ENCODE data around the gene SLC41A1.
"Not testable (repeated sequence)": the region's sequence is repeated elsewhere in the genome, so short reads cannot be mapped to it uniquely, and the experiment has no call there.

The SLC41A1 gene

GRCh38 chr1:205842229-205842628, 29.2 kb upstream of the SLC41A1 start:
- H3K9ac ChIP-seq (ENCODE audit: low read depth in 1 of 2, low read length in 2 of 2), result no peak overlapping the region
- H3K9me3 ChIP-seq (ENCODE audit: control insufficient read depth in 1 of 2, low read length in 2 of 2), result no peaks in the 10 kb centered on the region
- no peaks in the 10 kb centered on the region for H3K36me3 ChIP-seq (ENCODE audit: control insufficient read depth in 1 of 2, insufficient read depth in 2 of 2, low read length in 2 of 2)
- no peak overlapping the region for H3K4me3 ChIP-seq (ENCODE audit: low read depth in 1 of 2, low read length in 2 of 2)
- no peaks in the 10 kb centered on the region for H3K4me1 ChIP-seq (ENCODE audit: control insufficient read depth in 1 of 2, insufficient read depth in 2 of 2, low read length in 2 of 2)
- H3K27me3 ChIP-seq (ENCODE audit: control insufficient read depth in 1 of 2, insufficient read depth in 2 of 2, low read length in 2 of 2), result no peaks in the 10 kb centered on the region
- H3K27ac ChIP-seq (ENCODE audit: low read depth, low read length), result no peak overlapping the region

GRCh38 chr1:205840146-205840923, 27.3 kb upstream of the SLC41A1 start:
- Histone ChIP-seq H3K9ac (ENCODE audit: low read depth in 1 of 2, low read length in 2 of 2) (no peak overlapping the region), H3K36me3 (ENCODE audit: control insufficient read depth in 1 of 2, insufficient read depth in 2 of 2, low read length in 2 of 2) (no peaks in the 10 kb centered on the region), H3K4me1 (ENCODE audit: control insufficient read depth in 1 of 2, insufficient read depth in 2 of 2, low read length in 2 of 2) (no peaks in the 10 kb centered on the region), H3K9me3 (ENCODE audit: control insufficient read depth in 1 of 2, low read length in 2 of 2) (no peaks in the 10 kb centered on the region), H3K27ac (ENCODE audit: low read depth, low read length) (no peak overlapping the region), H3K27me3 (ENCODE audit: control insufficient read depth in 1 of 2, insufficient read depth in 2 of 2, low read length in 2 of 2) (no peaks in the 10 kb centered on the region), H3K4me3 (ENCODE audit: low read depth in 1 of 2, low read length in 2 of 2) (no peak overlapping the region)

- Histone ChIP-seq H3K27me3 (ENCODE audit: control insufficient read depth in 1 of 2, insufficient read depth in 2 of 2, low read length in 2 of 2) (no peaks in the 10 kb centered on the region), H3K9ac (ENCODE audit: low read depth in 1 of 2, low read length in 2 of 2) (no peak overlapping the region), H3K36me3 (ENCODE audit: control insufficient read depth in 1 of 2, insufficient read depth in 2 of 2, low read length in 2 of 2) (no peaks in the 10 kb centered on the region), H3K27ac (ENCODE audit: low read depth, low read length) (no peak overlapping the region), H3K4me3 (ENCODE audit: low read depth in 1 of 2, low read length in 2 of 2) (no peak overlapping the region), H3K9me3 (ENCODE audit: control insufficient read depth in 1 of 2, low read length in 2 of 2) (no peaks in the 10 kb centered on the region), H3K4me1 (ENCODE audit: control insufficient read depth in 1 of 2, insufficient read depth in 2 of 2, low read length in 2 of 2) (no peaks in the 10 kb centered on the region)
Observed at GRCh38 chr1:205837382-205837970, 24.5 kb upstream of the SLC41A1 start.

- H3K9me3 ChIP-seq (ENCODE audit: control insufficient read depth in 1 of 2, low read length in 2 of 2), result no peaks in the 10 kb centered on the region
- no peak overlapping the region for H3K27ac ChIP-seq (ENCODE audit: low read depth, low read length)
- no peak overlapping the region for H3K9ac ChIP-seq (ENCODE audit: low read depth in 1 of 2, low read length in 2 of 2)
- no peak overlapping the region for H3K4me3 ChIP-seq (ENCODE audit: low read depth in 1 of 2, low read length in 2 of 2)
- no peaks in the 10 kb centered on the region for H3K36me3 ChIP-seq (ENCODE audit: control insufficient read depth in 1 of 2, insufficient read depth in 2 of 2, low read length in 2 of 2)
- H3K4me1 ChIP-seq (ENCODE audit: control insufficient read depth in 1 of 2, insufficient read depth in 2 of 2, low read length in 2 of 2), result no peaks in the 10 kb centered on the region
- no peaks in the 10 kb centered on the region for H3K27me3 ChIP-seq (ENCODE audit: control insufficient read depth in 1 of 2, insufficient read depth in 2 of 2, low read length in 2 of 2)
Observed at GRCh38 chr1:205834751-205835150, 21.8 kb upstream of the SLC41A1 start.

- Histone ChIP-seq H3K9me3 (ENCODE audit: control insufficient read depth in 1 of 2, low read length in 2 of 2) (no peaks in the 10 kb centered on the region), H3K4me3 (ENCODE audit: low read depth in 1 of 2, low read length in 2 of 2) (no peak overlapping the region), H3K9ac (ENCODE audit: low read depth in 1 of 2, low read length in 2 of 2) (no peak overlapping the region), H3K27ac (ENCODE audit: low read depth, low read length) (no peak overlapping the region), H3K36me3 (ENCODE audit: control insufficient read depth in 1 of 2, insufficient read depth in 2 of 2, low read length in 2 of 2) (no peaks in the 10 kb centered on the region), H3K27me3 (ENCODE audit: control insufficient read depth in 1 of 2, insufficient read depth in 2 of 2, low read length in 2 of 2) (no peaks in the 10 kb centered on the region), H3K4me1 (ENCODE audit: control insufficient read depth in 1 of 2, insufficient read depth in 2 of 2, low read length in 2 of 2) (no peaks in the 10 kb centered on the region)
Observed at GRCh38 chr1:205832326-205832751, 19.3 kb upstream of the SLC41A1 start.

- Histone ChIP-seq H3K27me3 (ENCODE audit: control insufficient read depth in 1 of 2, insufficient read depth in 2 of 2, low read length in 2 of 2) (no peaks in the 10 kb centered on the region), H3K4me3 (ENCODE audit: low read depth in 1 of 2, low read length in 2 of 2) (no peak overlapping the region), H3K9ac (ENCODE audit: low read depth in 1 of 2, low read length in 2 of 2) (no peak overlapping the region), H3K4me1 (ENCODE audit: control insufficient read depth in 1 of 2, insufficient read depth in 2 of 2, low read length in 2 of 2) (peaks cover 0 to 3% of the 10 kb centered on the region in 2 donors), H3K36me3 (ENCODE audit: control insufficient read depth in 1 of 2, insufficient read depth in 2 of 2, low read length in 2 of 2) (no peaks in the 10 kb centered on the region), H3K9me3 (ENCODE audit: control insufficient read depth in 1 of 2, low read length in 2 of 2) (no peaks in the 10 kb centered on the region), H3K27ac (ENCODE audit: low read depth, low read length) (no peak overlapping the region)
Observed at GRCh38 chr1:205827623-205828022, 14.6 kb upstream of the SLC41A1 start.

GRCh38 chr1:205826995-205827394, 14.0 kb upstream of the SLC41A1 start:
- no peaks in the 10 kb centered on the region for H3K9me3 ChIP-seq (ENCODE audit: control insufficient read depth in 1 of 2, low read length in 2 of 2)
- H3K4me3 ChIP-seq (ENCODE audit: low read depth in 1 of 2, low read length in 2 of 2), result no peak overlapping the region
- H3K27me3 ChIP-seq (ENCODE audit: control insufficient read depth in 1 of 2, insufficient read depth in 2 of 2, low read length in 2 of 2), result no peaks in the 10 kb centered on the region
- no peak overlapping the region for H3K9ac ChIP-seq (ENCODE audit: low read depth in 1 of 2, low read length in 2 of 2)
- H3K36me3 ChIP-seq (ENCODE audit: control insufficient read depth in 1 of 2, insufficient read depth in 2 of 2, low read length in 2 of 2), result no peaks in the 10 kb centered on the region
- no peak overlapping the region for H3K27ac ChIP-seq (ENCODE audit: low read depth, low read length)
- peaks cover 0 to 3% of the 10 kb centered on the region in 2 donors for H3K4me1 ChIP-seq (ENCODE audit: control insufficient read depth in 1 of 2, insufficient read depth in 2 of 2, low read length in 2 of 2)

- Histone ChIP-seq H3K4me3 (ENCODE audit: low read depth in 1 of 2, low read length in 2 of 2) (no peak overlapping the region), H3K36me3 (ENCODE audit: control insufficient read depth in 1 of 2, insufficient read depth in 2 of 2, low read length in 2 of 2) (no peaks in the 10 kb centered on the region), H3K27ac (ENCODE audit: low read depth, low read length) (no peak overlapping the region), H3K4me1 (ENCODE audit: control insufficient read depth in 1 of 2, insufficient read depth in 2 of 2, low read length in 2 of 2) (peaks cover 0 to 3% of the 10 kb centered on the region in 2 donors), H3K9me3 (ENCODE audit: control insufficient read depth in 1 of 2, low read length in 2 of 2) (no peaks in the 10 kb centered on the region), H3K27me3 (ENCODE audit: control insufficient read depth in 1 of 2, insufficient read depth in 2 of 2, low read length in 2 of 2) (no peaks in the 10 kb centered on the region), H3K9ac (ENCODE audit: low read depth in 1 of 2, low read length in 2 of 2) (no peak overlapping the region)
Observed at GRCh38 chr1:205826016-205826806, 13.2 kb upstream of the SLC41A1 start.

- Histone ChIP-seq H3K27me3 (ENCODE audit: control insufficient read depth in 1 of 2, insufficient read depth in 2 of 2, low read length in 2 of 2) (no peaks in the 10 kb centered on the region), H3K9ac (ENCODE audit: low read depth in 1 of 2, low read length in 2 of 2) (no peak overlapping the region), H3K9me3 (ENCODE audit: control insufficient read depth in 1 of 2, low read length in 2 of 2) (no peaks in the 10 kb centered on the region), H3K36me3 (ENCODE audit: control insufficient read depth in 1 of 2, insufficient read depth in 2 of 2, low read length in 2 of 2) (no peaks in the 10 kb centered on the region), H3K4me1 (ENCODE audit: control insufficient read depth in 1 of 2, insufficient read depth in 2 of 2, low read length in 2 of 2) (peaks cover 0 to 3% of the 10 kb centered on the region in 2 donors), H3K27ac (ENCODE audit: low read depth, low read length) (no peak overlapping the region), H3K4me3 (ENCODE audit: low read depth in 1 of 2, low read length in 2 of 2) (no peak overlapping the region)
Observed at GRCh38 chr1:205824180-205824579, 11.2 kb upstream of the SLC41A1 start.

- H3K27me3 ChIP-seq (ENCODE audit: control insufficient read depth in 1 of 2, insufficient read depth in 2 of 2, low read length in 2 of 2); H3K36me3 ChIP-seq (ENCODE audit: control insufficient read depth in 1 of 2, insufficient read depth in 2 of 2, low read length in 2 of 2); H3K9ac ChIP-seq (ENCODE audit: low read depth in 1 of 2, low read length in 2 of 2); H3K9me3 ChIP-seq (ENCODE audit: control insufficient read depth in 1 of 2, low read length in 2 of 2); H3K4me3 ChIP-seq (ENCODE audit: low read depth in 1 of 2, low read length in 2 of 2); H3K4me1 ChIP-seq (ENCODE audit: control insufficient read depth in 1 of 2, insufficient read depth in 2 of 2, low read length in 2 of 2); H3K27ac ChIP-seq (ENCODE audit: low read depth, low read length): not testable (repeated sequence)
Observed at GRCh38 chr1:205823260-205823659, 10.3 kb upstream of the SLC41A1 start.

Data from duodenal mucosa (tissue), 2 donors.